T-cell (primary cell): ENCODE results near the gene HSPA4. TPM values are rescaled to one million over a fixed set of nuclear protein-coding genes. Genes with fewer than 3 reads are reported as not detected.
A peak's percentile ranks its signal among the peaks of the same experiment; 100 is the strongest.

Source experiments
- ATAC-seq, 4 experiments: fragments of 200-7000 bp in 3 of 4; fragments of 150-1000 bp in 1 of 4; cut with Tn5 transposase; replicated peaks in 1 of 4; 1 replicate in 3 of 4; 2 replicates in 1 of 4; pipeline ENCODE4 v1.10.0; 2021; ENCODE audit warnings: moderate library complexity in 3 of 4, mild to moderate bottlenecking in 2 of 4, moderate number of reproducible peaks in 1 of 4
- CTCF ChIA-PET, 2 donors: fragments of 300-600 bp; sonication (Branson Sonifier 250); formaldehyde crosslinking; loops; one replicate each; lab custom pipeline; 2022; ENCODE audit warnings: antibody characterized with exemption in 2 of 2; lab: Charles Lee
- POLR2A ChIA-PET, 2 donors: fragments of 300-600 bp; sonication (Branson Sonifier 250); formaldehyde crosslinking; loops; one replicate each; lab custom pipeline; 2022; ENCODE audit warnings: antibody characterized with exemption in 2 of 2; lab: Charles Lee
- DNase-seq, 35 experiments: peaks; one replicate each; pipeline versions ENCODE4 v3.0.0 to v3.0.0-alpha.2; 2013 to 2023
- H3K27ac ChIP-seq: one replicate; pipeline ENCODE4 v1.5.1; 2013; ENCODE audit warnings: low read length
- H3K27me3 ChIP-seq, 2 experiments: replicated peaks in 1 of 2; 1 replicate in 1 of 2; 2 replicates in 1 of 2; pipeline versions ENCODE4 v1.6.1 to v1.7.0; 2013; ENCODE audit warnings: low read length in 1 of 2, mixed read lengths in 1 of 2; ENCODE audit not compliant: control insufficient read depth in 2 of 2, insufficient read depth in 2 of 2; ENCODE audit errors: extremely low read depth in 1 of 2
- H3K36me3 ChIP-seq, 2 donors: 1 replicate in 1 of 2; 2 replicates in 1 of 2; pipeline versions ENCODE4 v1.6.1 to v1.7.0; 2013; ENCODE audit warnings: low read length in 1 of 2; ENCODE audit not compliant: control insufficient read depth in 2 of 2, insufficient read depth in 1 of 2; ENCODE audit errors: extremely low read depth in 1 of 2
- H3K4me1 ChIP-seq, 2 experiments: 1 replicate in 1 of 2; 2 replicates in 1 of 2; pipeline versions ENCODE4 v1.6.1 to v1.7.0; 2013; ENCODE audit warnings: low read length in 2 of 2, mixed read lengths in 1 of 2; ENCODE audit not compliant: insufficient read depth in 2 of 2, control insufficient read depth in 1 of 2; ENCODE audit errors: extremely low read depth in 1 of 2
- H3K4me3 ChIP-seq, 2 donors: 1 replicate in 1 of 2; 2 replicates in 1 of 2; pipeline versions ENCODE4 v1.5.1 to v1.7.0; 2013; ENCODE audit warnings: mild to moderate bottlenecking in 2 of 2, low read length in 1 of 2, moderate library complexity in 1 of 2; ENCODE audit not compliant: control insufficient read depth in 1 of 2; ENCODE audit errors: extremely low read depth in 1 of 2
- H3K9me3 ChIP-seq: 2 replicates; pipeline ENCODE4 v1.7.0; 2013
- H3K27ac Mint-ChIP-seq, 2 donors: one replicate each; pipeline ENCODE4 v1.8.0; 2020 to 2021; ENCODE audit warnings: mild to moderate bottlenecking in 2 of 2, mixed read lengths in 2 of 2
- H3K27me3 Mint-ChIP-seq, 2 donors: one replicate each; pipeline ENCODE4 v1.8.0; 2021 to 2022; ENCODE audit warnings: mixed read lengths in 2 of 2
- H3K36me3 Mint-ChIP-seq: one replicate; pipeline ENCODE4 v1.8.0; 2021; ENCODE audit warnings: mixed read lengths
- H3K4me1 Mint-ChIP-seq, 3 donors: one replicate each; pipeline ENCODE4 v1.8.0; 2020 to 2022; ENCODE audit warnings: mixed read lengths in 3 of 3, mild to moderate bottlenecking in 1 of 3
- H3K4me3 Mint-ChIP-seq, 3 donors: one replicate each; pipeline ENCODE4 v1.8.0; 2020 to 2022; ENCODE audit warnings: mild to moderate bottlenecking in 3 of 3, mixed read lengths in 3 of 3, moderate library complexity in 3 of 3
- H3K9me3 Mint-ChIP-seq, 3 donors: one replicate each; pipeline ENCODE4 v1.8.0; 2020 to 2022; ENCODE audit warnings: mixed read lengths in 3 of 3
- WGBS: methylation state at CpG from one replicate; pipeline ENCODE4 v1.1.5; 2013; ENCODE audit warnings: missing lambda C conversion rate; ENCODE audit not compliant: insufficient coverage; 5-methylcytosine and 5-hydroxymethylcytosine counted together
- total RNA-seq, 35 experiments: library from RNA in 6 of 35; stranded (reverse) in 6 of 35; fragments of 120-200 nt in 1 of 35; gene quantifications; one replicate each; pipeline versions ENCODE4 v1.2.1 to v1.2.4 and lab custom pipeline; 2013 to 2026

HSPA4 gene
- total RNA-seq, 5 donors from 2014 or later (not counting 1 experiment from before 2014, with no cell fraction given), result 47.0 to 55.3 (median 48.1) TPM

GRCh38 chr5:133109655-133110483 is 58.1 kb downstream of the HSPA4 start:
- H3K4me3 ChIP-seq, result no peak overlapping the region
- H3K36me3 Mint-ChIP-seq, result peaks cover 12% of the 10 kb centered on the region
- WGBS, result 100% methylated on average over 1 of the region's 6 CpGs
- H3K27ac Mint-ChIP-seq, result no peak overlapping the region
- ChIA-PET POLR2A (interaction anchor here in 1 of 2 donors (0.6 kb wide), 1 partner anchor 11 kb away, joined by 6 read pairs; no protein-coding TSS in a partner anchor), CTCF (interaction anchor here in 1 of 2 donors (0.6 to 1.6 kb wide), 2 partner anchors 346 to 761 kb away, joined by 3 to 4 read pairs; no protein-coding TSS in a partner anchor)
- no peaks in the 10 kb centered on the region for H3K9me3 ChIP-seq
- peaks cover 0 to 4% of the 10 kb centered on the region in 2 experiments for H3K27me3 ChIP-seq
- peaks cover 0 to 5% of the 10 kb centered on the region in 2 donors for H3K36me3 ChIP-seq
- H3K4me1 Mint-ChIP-seq, result peaks cover 27 to 36% (median 32%) of the 10 kb centered on the region in 3 donors
- DNase-seq (no peak), ATAC-seq (no peak)
- H3K27me3 Mint-ChIP-seq, result no peaks in the 10 kb centered on the region
- no peaks in the 10 kb centered on the region for H3K9me3 Mint-ChIP-seq
- H3K4me3 Mint-ChIP-seq, result no peak overlapping the region
- peaks cover 4 to 17% of the 10 kb centered on the region in 2 experiments for H3K4me1 ChIP-seq
- H3K27ac ChIP-seq, result no peak overlapping the region

GRCh38 chr5:133110709-133111108 is 58.9 kb downstream of the HSPA4 start:
- H3K27ac ChIP-seq, result no peak overlapping the region
- H3K27me3 Mint-ChIP-seq, result no peaks in the 10 kb centered on the region
- H3K27ac Mint-ChIP-seq, result no peak overlapping the region
- peaks cover 0 to 4% of the 10 kb centered on the region in 2 experiments for H3K27me3 ChIP-seq
- H3K9me3 ChIP-seq, result no peaks in the 10 kb centered on the region
- H3K4me1 ChIP-seq, result peaks cover 4 to 17% of the 10 kb centered on the region in 2 experiments
- ATAC-seq, result no peak
- ChIA-PET POLR2A (no interaction called here), CTCF (interaction anchor here (0.7 to 2.3 kb wide), 5 partner anchors 18 to 760 kb away, joined by 3 to 14 read pairs (median 4); no protein-coding TSS in a partner anchor)
- no peaks in the 10 kb centered on the region for H3K36me3 ChIP-seq
- no peak overlapping the region for H3K4me3 ChIP-seq
- no peaks in the 10 kb centered on the region for H3K9me3 Mint-ChIP-seq
- 88% methylated on average over 2 of the region's 6 CpGs for WGBS
- no peak for DNase-seq
- H3K4me3 Mint-ChIP-seq, result no peak overlapping the region
- peaks cover 4% of the 10 kb centered on the region for H3K36me3 Mint-ChIP-seq
- H3K4me1 Mint-ChIP-seq, result peaks cover 24 to 32% (median 28%) of the 10 kb centered on the region in 3 donors

GRCh38 chr5:133111299-133111698 is 59.5 kb downstream of the HSPA4 start:
- no peak overlapping the region for H3K27ac Mint-ChIP-seq

GRCh38 chr5:133112026-133112660 is 60.3 kb downstream of the HSPA4 start:
- ATAC-seq, result no peak
- H3K4me1 ChIP-seq, result peaks cover under 1 to 11% of the 10 kb centered on the region in 2 experiments
- H3K9me3 ChIP-seq, result no peaks in the 10 kb centered on the region
- DNase-seq, result no peak
- H3K4me1 Mint-ChIP-seq, result peaks cover 13 to 20% (median 19%) of the 10 kb centered on the region in 3 donors
- no peaks in the 10 kb centered on the region for H3K36me3 ChIP-seq
- H3K27me3 Mint-ChIP-seq, result no peaks in the 10 kb centered on the region
- WGBS, result 88% methylated on average over 11 of the region's 13 CpGs
- no peak overlapping the region for H3K27ac Mint-ChIP-seq
- H3K4me3 Mint-ChIP-seq, result no peak overlapping the region
- ChIA-PET POLR2A (no interaction called here), CTCF (interaction anchor here (0.6 to 2.3 kb wide), 7 partner anchors 16 to 454 kb away, joined by 3 to 14 read pairs (median 3); no protein-coding TSS in a partner anchor)
- no peaks in the 10 kb centered on the region for H3K36me3 Mint-ChIP-seq
- H3K27me3 ChIP-seq, result peaks cover 0 to 4% of the 10 kb centered on the region in 2 experiments
- H3K4me3 ChIP-seq, result no peak overlapping the region
- H3K27ac ChIP-seq, result no peak overlapping the region
- no peaks in the 10 kb centered on the region for H3K9me3 Mint-ChIP-seq

More at GRCh38 chr5:133111299-133111698, 59.5 kb downstream of the HSPA4 start:
- Mint-ChIP-seq H3K4me1 (peaks cover 21 to 28% (median 27%) of the 10 kb centered on the region in 3 donors), H3K36me3 (no peaks in the 10 kb centered on the region), H3K27me3 (no peaks in the 10 kb centered on the region), H3K9me3 (no peaks in the 10 kb centered on the region), H3K4me3 (no peak overlapping the region)
- ChIA-PET CTCF (interaction anchor here (0.6 to 2.3 kb wide), 7 partner anchors 17 to 759 kb away, joined by 3 to 14 read pairs (median 3); no protein-coding TSS in a partner anchor), POLR2A (no interaction called here)
- peaks cover 0 to 4% of the 10 kb centered on the region in 2 experiments for H3K27me3 ChIP-seq
- DNase-seq, result peak; percentile 44 to 90 (median 73)
- H3K27ac ChIP-seq, result no peak overlapping the region
- no peaks in the 10 kb centered on the region for H3K9me3 ChIP-seq
- H3K4me3 ChIP-seq, result no peak overlapping the region
- H3K4me1 ChIP-seq, result peaks cover 4 to 17% of the 10 kb centered on the region in 2 experiments
- no CpG with 5 or more reads among the region's 9 CpGs for WGBS
- H3K36me3 ChIP-seq, result no peaks in the 10 kb centered on the region
- ATAC-seq, result peak; percentile 68 to 79 (median 72)

GRCh38 chr5:133113331-133114061 is 61.7 kb downstream of the HSPA4 start:
- CTCF ChIA-PET, result interaction anchor here in 1 of 2 donors (0.5 to 1.2 kb wide), 4 partner anchors 12 to 248 kb away, joined by 3 to 5 read pairs (median 4); no protein-coding TSS in a partner anchor
- POLR2A ChIA-PET, result interaction anchor here in 1 of 2 donors (0.5 kb wide), 1 partner anchor 626 kb away, joined by 7 read pairs; no protein-coding TSS in a partner anchor
- no peaks in the 10 kb centered on the region for H3K27me3 Mint-ChIP-seq

More at GRCh38 chr5:133113331-133114061, 61.7 kb downstream of the HSPA4 start:
- ATAC-seq, result no peak
- WGBS, result 54% methylated on average over 10 of the region's 13 CpGs
- peaks cover 0 to 8% of the 10 kb centered on the region in 2 experiments for H3K4me1 ChIP-seq
- no peak overlapping the region for H3K27ac ChIP-seq
- peaks cover 0 to 4% of the 10 kb centered on the region in 2 experiments for H3K27me3 ChIP-seq
- peaks cover 8 to 12% (median 9%) of the 10 kb centered on the region in 3 donors for H3K4me1 Mint-ChIP-seq
- no peaks in the 10 kb centered on the region for H3K9me3 Mint-ChIP-seq
- DNase-seq, result no peak
- no peak overlapping the region for H3K4me3 Mint-ChIP-seq
- H3K36me3 Mint-ChIP-seq, result no peaks in the 10 kb centered on the region
- no peak overlapping the region for H3K4me3 ChIP-seq
- no peaks in the 10 kb centered on the region for H3K9me3 ChIP-seq
- H3K36me3 ChIP-seq, result no peaks in the 10 kb centered on the region
- H3K27ac Mint-ChIP-seq, result no peak overlapping the region
